ENCODE measurements around the gene TMEM69. TPM values are rescaled to one million over a fixed set of nuclear protein-coding genes. Genes with fewer than 3 reads are reported as not detected.

Gene TMEM69
- total and polyA plus RNA-seq, 2 experiments from 2014 or later = 30.6 to 33.5 TPM

DNA sequence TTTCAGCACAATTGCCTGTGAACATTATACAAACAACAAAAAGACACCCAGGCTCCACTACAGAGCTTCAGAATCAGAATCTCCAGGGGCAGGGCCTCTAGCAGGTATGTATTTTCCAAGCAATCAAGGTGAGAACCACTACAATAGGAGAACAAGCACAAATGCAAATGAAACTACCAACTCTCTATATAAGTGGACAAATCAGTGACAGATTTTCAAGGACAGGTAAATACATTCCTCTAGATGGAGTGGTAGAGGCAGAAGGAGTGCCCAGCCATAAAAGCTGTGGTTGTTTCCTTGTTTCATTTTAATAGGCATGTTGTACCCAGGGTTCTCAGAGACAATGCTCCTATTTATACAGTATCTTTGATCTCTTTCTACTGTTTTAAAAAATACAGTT is 44.0 kb upstream of the TMEM69 start:
- no peak overlapping the region for H3K4me3 ChIP-seq
- no peaks in the 10 kb centered on the region for H3K36me3 ChIP-seq (replicated peaks; ENCODE audit: insufficient read depth, low read depth)
- peaks cover 10% of the 10 kb centered on the region for H3K4me1 ChIP-seq (ENCODE audit: insufficient read depth)
- H3K79me2 ChIP-seq = peaks cover 44% of the 10 kb centered on the region
- H3K27ac ChIP-seq = peak overlapping the region; percentile 83
- TF ChIP-seq, protein P1, sequence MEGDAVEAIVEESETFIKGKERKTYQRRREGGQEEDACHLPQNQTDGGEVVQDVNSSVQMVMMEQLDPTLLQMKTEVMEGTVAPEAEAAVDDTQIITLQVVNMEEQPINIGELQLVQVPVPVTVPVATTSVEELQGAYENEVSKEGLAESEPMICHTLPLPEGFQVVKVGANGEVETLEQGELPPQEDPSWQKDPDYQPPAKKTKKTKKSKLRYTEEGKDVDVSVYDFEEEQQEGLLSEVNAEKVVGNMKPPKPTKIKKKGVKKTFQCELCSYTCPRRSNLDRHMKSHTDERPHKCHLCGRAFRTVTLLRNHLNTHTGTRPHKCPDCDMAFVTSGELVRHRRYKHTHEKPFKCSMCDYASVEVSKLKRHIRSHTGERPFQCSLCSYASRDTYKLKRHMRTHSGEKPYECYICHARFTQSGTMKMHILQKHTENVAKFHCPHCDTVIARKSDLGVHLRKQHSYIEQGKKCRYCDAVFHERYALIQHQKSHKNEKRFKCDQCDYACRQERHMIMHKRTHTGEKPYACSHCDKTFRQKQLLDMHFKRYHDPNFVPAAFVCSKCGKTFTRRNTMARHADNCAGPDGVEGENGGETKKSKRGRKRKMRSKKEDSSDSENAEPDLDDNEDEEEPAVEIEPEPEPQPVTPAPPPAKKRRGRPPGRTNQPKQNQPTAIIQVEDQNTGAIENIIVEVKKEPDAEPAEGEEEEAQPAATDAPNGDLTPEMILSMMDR (IDR thresholded peaks at IDR 0.05; ENCODE audit: poor library complexity) = peak; percentile 41
- TF ChIP-seq EZH2phosphoT487 (IDR thresholded peaks at IDR 0.05; ENCODE audit: low read depth, severe bottlenecking, unreplicated experiment) = no peak
- DNase-seq (ENCODE audit: low spot score) = peak; percentile 62
- H3K4me2 ChIP-seq = peak overlapping the region; percentile 40
- no peaks in the 10 kb centered on the region for H4K20me1 ChIP-seq (ENCODE audit: insufficient read depth, poor library complexity, severe bottlenecking)
- no peak overlapping the region for H2AFZ ChIP-seq
- H3K27me3 ChIP-seq = no peaks in the 10 kb centered on the region
- no peaks in the 10 kb centered on the region for H3K9me3 ChIP-seq (ENCODE audit: low read depth)
- H3K9me2 ChIP-seq (replicated peaks; ENCODE audit: insufficient read depth) = no peaks in the 10 kb centered on the region

DNA sequence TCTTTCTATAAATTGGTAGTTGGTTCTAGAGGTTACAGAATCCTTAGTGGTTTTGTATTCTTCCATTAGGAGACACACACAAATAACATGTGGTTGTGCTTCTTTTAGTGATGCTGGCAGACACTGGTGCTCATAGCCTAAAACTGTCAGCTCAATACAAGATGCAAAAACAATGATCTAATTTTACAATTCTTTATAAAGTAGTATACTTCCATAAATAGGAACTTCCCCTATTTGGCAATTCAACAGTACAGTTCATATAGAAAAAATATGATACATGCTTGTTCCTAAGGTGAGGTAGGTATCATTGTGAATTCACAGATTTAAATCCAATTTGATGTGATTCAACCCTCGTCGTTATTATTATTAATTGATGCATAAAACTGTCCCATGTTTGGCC is 43.3 kb upstream of the TMEM69 start:
- H3K4me2 ChIP-seq = peak overlapping the region; percentile 29
- WGBS (ENCODE audit: low lambda C conversion rate, missing lambda C conversion rate) = 96% methylated on average over 2 of the region's 2 CpGs
- peak overlapping the region; percentile 78 for H3K27ac ChIP-seq
- peaks cover 10% of the 10 kb centered on the region for H3K4me1 ChIP-seq (ENCODE audit: insufficient read depth)
- H2AFZ ChIP-seq = no peak overlapping the region
- H3K79me2 ChIP-seq = peaks cover 48% of the 10 kb centered on the region
- TF ChIP-seq, protein P1 (IDR thresholded peaks at IDR 0.05; ENCODE audit: poor library complexity) = no peak
- TF ChIP-seq EZH2 (IDR thresholded peaks at IDR 0.05; ENCODE audit: borderline replicate concordance) (no peak), EZH2phosphoT487 (IDR thresholded peaks at IDR 0.05; ENCODE audit: low read depth, severe bottlenecking, unreplicated experiment) (no peak)
- no peaks in the 10 kb centered on the region for H3K36me3 ChIP-seq (replicated peaks; ENCODE audit: insufficient read depth, low read depth)
- H3K27me3 ChIP-seq = no peaks in the 10 kb centered on the region
- DNase-seq (ENCODE audit: low spot score) = no peak
- H3K9me2 ChIP-seq (replicated peaks; ENCODE audit: insufficient read depth) = no peaks in the 10 kb centered on the region
- no peaks in the 10 kb centered on the region for H3K9me3 ChIP-seq (ENCODE audit: low read depth)
- no peaks in the 10 kb centered on the region for H4K20me1 ChIP-seq (ENCODE audit: insufficient read depth, poor library complexity, severe bottlenecking)
- H3K4me3 ChIP-seq = no peak overlapping the region

DNA sequence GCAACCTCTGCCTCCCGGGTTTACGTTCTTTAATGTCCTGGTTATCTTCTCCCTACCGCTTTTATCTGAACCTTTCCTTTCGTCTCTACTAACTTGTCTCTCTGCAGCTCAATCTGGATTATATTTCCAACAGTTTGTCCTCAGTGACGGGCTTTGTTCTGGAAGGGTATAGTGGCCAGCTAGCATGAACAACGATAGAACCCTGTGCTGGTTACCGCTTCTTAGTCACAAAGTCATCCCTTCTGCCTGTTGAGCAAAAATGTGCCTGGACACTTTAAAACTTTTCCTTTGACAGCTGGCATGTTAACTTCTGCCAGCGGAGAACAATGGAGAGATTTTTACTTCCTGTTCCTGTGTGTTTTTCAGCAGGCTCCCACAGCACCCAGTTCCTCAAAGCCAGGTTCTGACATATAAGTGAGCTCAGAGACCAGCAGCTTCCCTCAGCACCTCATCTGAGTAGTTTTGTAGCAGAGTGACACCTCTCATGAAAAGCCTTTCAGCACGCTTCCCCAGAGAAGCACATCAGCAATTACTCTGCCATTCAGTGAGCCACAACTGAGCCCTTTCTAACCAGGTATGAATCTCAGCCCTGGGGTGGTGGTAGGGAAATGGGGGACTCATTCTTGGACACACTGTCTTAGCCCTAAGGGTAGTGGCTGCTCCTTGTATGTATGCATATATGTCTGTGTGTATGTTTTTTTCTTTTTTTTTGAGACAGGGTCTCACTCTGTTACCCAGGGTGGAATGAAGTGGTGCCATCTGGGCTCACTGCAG is 40.5 kb upstream of the TMEM69 start:
- Histone ChIP-seq H3K27me3 (no peaks in the 10 kb centered on the region), H3K79me2 (peaks cover 66% of the 10 kb centered on the region)

More for the DNA sequence above, 40.5 kb upstream of the TMEM69 start:
- H3K4me3 ChIP-seq = no peak overlapping the region
- WGBS (ENCODE audit: low lambda C conversion rate, missing lambda C conversion rate) = 85% methylated on average over 9 of the region's 9 CpGs
- H4K20me1 ChIP-seq (ENCODE audit: insufficient read depth, poor library complexity, severe bottlenecking) = peaks cover 7% of the 10 kb centered on the region
- no peak overlapping the region for H3K4me2 ChIP-seq
- H3K9me3 ChIP-seq (ENCODE audit: low read depth) = no peaks in the 10 kb centered on the region
- no peak overlapping the region for H2AFZ ChIP-seq
- TF ChIP-seq EZH2 (IDR thresholded peaks at IDR 0.05; ENCODE audit: borderline replicate concordance) (no peak), EZH2phosphoT487 (IDR thresholded peaks at IDR 0.05; ENCODE audit: low read depth, severe bottlenecking, unreplicated experiment) (no peak)
- TF ChIP-seq, protein P1 (IDR thresholded peaks at IDR 0.05; ENCODE audit: poor library complexity) = no peak
- H3K4me1 ChIP-seq (ENCODE audit: insufficient read depth) = peaks cover 10% of the 10 kb centered on the region
- no peaks in the 10 kb centered on the region for H3K36me3 ChIP-seq (replicated peaks; ENCODE audit: insufficient read depth, low read depth)
- no peak overlapping the region for H3K27ac ChIP-seq
- H3K9me2 ChIP-seq (replicated peaks; ENCODE audit: insufficient read depth) = no peaks in the 10 kb centered on the region
- DNase-seq (ENCODE audit: low spot score) = no peak

Measured in hepatocyte (in vitro differentiated cells).